ENCODE measurements around the gene CDK5R1.

- TF ChIP-seq EZH2 (IDR thresholded peaks at IDR 0.05; ENCODE audit: low read length, missing control alignments) (no peak), CTCF (conservative IDR thresholded peaks at IDR 0.05 in 1 of 2, IDR thresholded peaks at IDR 0.05 in 1 of 2; ENCODE audit: low read depth in 1 of 2, low read length in 2 of 2) (no peak)
Measured at GRCh38 chr17:32481193-32481592, 5.6 kb upstream of the CDK5R1 start.

Measured in fibroblast of lung (primary cell).